Breast epithelium (tissue), 4 donors: Measurements from ENCODE around the gene AP3M1. TPM values are rescaled to one million over a fixed set of nuclear protein-coding genes. Genes with fewer than 3 reads are reported as not detected.

ENCODE experiments used
- DNase-seq, 2 donors: peaks; one replicate each; pipeline ENCODE4 v3.0.0-alpha.2; 2019; ENCODE audit warnings: low spot score in 2 of 2
- H3K27ac ChIP-seq, 2 donors: fragments of 200-600 bp; sonication (generic) in 1 of 2; one replicate each; pipeline ENCODE4 v1.5.1; 2016 to 2019; ENCODE audit warnings: mild to moderate bottlenecking in 1 of 2
- H3K27me3 ChIP-seq, 2 donors: fragments of 200-600 bp; sonication (generic) in 1 of 2; one replicate each; pipeline versions ENCODE4 v1.5.1 to v1.6.0; 2017 to 2019; ENCODE audit warnings: control low read depth in 1 of 2, mild to moderate bottlenecking in 1 of 2
- H3K36me3 ChIP-seq: fragments of 200-600 bp; one replicate; pipeline ENCODE4 v1.5.1; 2019
- H3K4me1 ChIP-seq, 2 donors: fragments of 200-600 bp; sonication (generic); one replicate each; pipeline ENCODE4 v1.5.1; 2016 to 2019; ENCODE audit warnings: control low read depth in 1 of 2
- H3K4me3 ChIP-seq, 3 donors: fragments of 200-600 bp; sonication (generic); 1 replicate in 2 of 3; 2 replicates in 1 of 3; pipeline ENCODE4 v1.5.1; 2016 to 2019; ENCODE audit warnings: mild to moderate bottlenecking in 3 of 3, moderate library complexity in 2 of 3
- H3K9me3 ChIP-seq, 2 donors: fragments of 200-600 bp; sonication (generic) in 1 of 2; one replicate each; pipeline ENCODE4 v1.5.1; 2016 to 2019; ENCODE audit warnings: control low read depth in 1 of 2
- CTCF ChIP-seq, 3 donors: fragments of 450-650 bp; IDR thresholded peaks; one replicate each; pipeline ENCODE4 v1.5.1; 2016 to 2017; ENCODE audit warnings: antibody characterized with exemption in 3 of 3, mild to moderate bottlenecking in 3 of 3, moderate library complexity in 3 of 3
- POLR2A ChIP-seq: fragments of 450-650 bp; IDR thresholded peaks from one replicate; pipeline ENCODE4 v1.6.1; 2016; ENCODE audit warnings: antibody characterized with exemption, mild to moderate bottlenecking, moderate library complexity
- POLR2AphosphoS5 ChIP-seq, 3 donors: sonication (generic); formaldehyde crosslinking; IDR thresholded peaks; one replicate each; pipeline ENCODE4 v1.6.1; 2017; ENCODE audit warnings: antibody characterized with exemption in 3 of 3
- intact Hi-C: fragments of 100-400 bp; cut with DNase I; formaldehyde crosslinking; loops from one replicate; pipeline ENCODE4 v1.15.1; 2023; ENCODE audit warnings: low total_unique reads
- total RNA-seq, 3 donors: library from RNA; depleted of rRNA; stranded (reverse); fragments of >200 nt; gene quantifications; one replicate each; pipeline ENCODE4 v1.1.0, GENCODE V29; 2016

The AP3M1 gene
- total RNA-seq, 3 donors from 2014 or later = 22.3 to 38.1 (median 23.2) TPM

- Histone ChIP-seq H3K36me3 (peaks cover 2% of the 10 kb centered on the region), H3K27me3 (no peaks in the 10 kb centered on the region), H3K4me1 (no peaks in the 10 kb centered on the region), H3K4me3 (no peak overlapping the region), H3K9me3 (no peaks in the 10 kb centered on the region), H3K27ac (no peak overlapping the region)
- DNase-seq = no peak
- no peak for TF ChIP-seq CTCF (IDR thresholded peaks at IDR 0.05)
- intact Hi-C loops = no loop called here
These were observed 29.3 kb downstream of the AP3M1 start for GRCh38 chr10:74121368-74121767.

DNA sequence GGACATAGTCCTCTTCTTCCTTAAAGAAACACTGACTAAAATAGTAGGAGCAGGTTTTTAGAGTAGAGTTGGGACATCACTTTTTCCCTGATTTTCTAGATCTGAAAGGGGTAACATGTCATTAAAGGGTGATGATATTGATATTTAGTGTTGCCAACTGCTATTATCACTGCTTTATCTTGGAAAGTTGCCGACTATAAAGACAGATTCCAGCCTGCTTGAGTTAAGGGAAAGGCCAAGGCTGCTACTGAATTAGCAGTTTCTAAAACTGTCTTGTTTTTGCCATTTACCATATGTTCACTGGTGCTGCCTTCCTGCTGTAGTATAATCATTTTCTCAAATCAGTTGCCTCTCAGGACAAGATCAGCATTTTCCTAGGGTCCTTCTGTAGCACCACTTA lies 29.7 kb downstream of the AP3M1 start:
- no peak for TF ChIP-seq POLR2A
- TF ChIP-seq POLR2AphosphoS5 (IDR thresholded peaks at IDR 0.05) = no peak
- TF ChIP-seq CTCF (IDR thresholded peaks at IDR 0.05) = no peak
- H3K36me3 ChIP-seq = peaks cover 2% of the 10 kb centered on the region
- intact Hi-C loops = no loop called here
- H3K27ac ChIP-seq = peak overlapping the region in 1 of 2 donors; percentile 22
- no peak overlapping the region for H3K4me3 ChIP-seq
- no peak for DNase-seq
- H3K27me3 ChIP-seq = no peaks in the 10 kb centered on the region
- H3K4me1 ChIP-seq = no peaks in the 10 kb centered on the region
- no peaks in the 10 kb centered on the region for H3K9me3 ChIP-seq

GRCh38 chr10:74118804-74119203 lies 31.8 kb downstream of the AP3M1 start:
- Histone ChIP-seq H3K4me3 (no peak overlapping the region), H3K4me1 (no peaks in the 10 kb centered on the region), H3K9me3 (no peaks in the 10 kb centered on the region), H3K27ac (peak overlapping the region; percentile 1 to 46), H3K36me3 (peaks cover 1% of the 10 kb centered on the region), H3K27me3 (no peaks in the 10 kb centered on the region)
- no peak for DNase-seq
- intact Hi-C loops = no loop called here
- TF ChIP-seq POLR2AphosphoS5 (IDR thresholded peaks at IDR 0.05) (no peak), CTCF (IDR thresholded peaks at IDR 0.05) (no peak), POLR2A (no peak)

GRCh38 chr10:74117738-74118137 lies 32.9 kb downstream of the AP3M1 start:
- Histone ChIP-seq H3K4me3 (no peak overlapping the region), H3K36me3 (no peaks in the 10 kb centered on the region), H3K27ac (no peak overlapping the region), H3K9me3 (no peaks in the 10 kb centered on the region), H3K4me1 (peaks cover 0 to 3% of the 10 kb centered on the region in 2 donors), H3K27me3 (no peaks in the 10 kb centered on the region)
- TF ChIP-seq POLR2A (no peak), CTCF (IDR thresholded peaks at IDR 0.05) (no peak), POLR2AphosphoS5 (IDR thresholded peaks at IDR 0.05) (no peak)
- intact Hi-C loops = no loop called here
- no peak for DNase-seq

GRCh38 chr10:74114041-74114448 lies 36.6 kb downstream of the AP3M1 start:
- peak overlapping the region; percentile 52 to 65 for H3K27ac ChIP-seq
- no peak overlapping the region for H3K4me3 ChIP-seq
- no peaks in the 10 kb centered on the region for H3K27me3 ChIP-seq
- peaks cover 0 to 3% of the 10 kb centered on the region in 2 donors for H3K4me1 ChIP-seq
- no peaks in the 10 kb centered on the region for H3K36me3 ChIP-seq
- H3K9me3 ChIP-seq = no peaks in the 10 kb centered on the region
- DNase-seq = no peak
- intact Hi-C loops = no loop called here
- TF ChIP-seq CTCF (IDR thresholded peaks at IDR 0.05) = no peak
- no peak for TF ChIP-seq POLR2AphosphoS5 (IDR thresholded peaks at IDR 0.05)
- TF ChIP-seq POLR2A = no peak
